Trophoblast cell (in vitro differentiated cells and primary cell): ENCODE results near the gene PGA3.
"Not testable (repeated sequence)": the region's sequence is repeated elsewhere in the genome, so short reads cannot be mapped to it uniquely, and the experiment has no call there.

Source experiments
- DNase-seq, 2 donors: peaks; one replicate each; pipeline ENCODE4 v3.0.0-alpha.2; 2016
- H2AFZ ChIP-seq: 2 replicates; pipeline ENCODE4 v1.6.1; 2013; ENCODE audit warnings: low read length, moderate library complexity, mild to moderate bottlenecking; ENCODE audit not compliant: insufficient read depth, poor library complexity
- H2AK5ac ChIP-seq: 2 replicates; pipeline ENCODE4 v1.6.1; 2013; ENCODE audit warnings: mild to moderate bottlenecking, low read length
- H2BK120ac ChIP-seq: 2 replicates; pipeline ENCODE4 v1.6.1; 2013; ENCODE audit warnings: low read length, mild to moderate bottlenecking, moderate library complexity; ENCODE audit not compliant: insufficient read depth, poor library complexity
- H2BK12ac ChIP-seq: 2 replicates; pipeline ENCODE4 v1.6.1; 2013; ENCODE audit warnings: mild to moderate bottlenecking, low read length, moderate library complexity
- H2BK5ac ChIP-seq: 2 replicates; pipeline ENCODE4 v1.6.1; 2013; ENCODE audit warnings: low read length, low read depth, moderate library complexity, mild to moderate bottlenecking; ENCODE audit not compliant: poor library complexity
- H3K14ac ChIP-seq: 2 replicates; pipeline ENCODE4 v1.6.1; 2013; ENCODE audit warnings: mild to moderate bottlenecking, low read length
- H3K18ac ChIP-seq: 2 replicates; pipeline ENCODE4 v1.6.1; 2013; ENCODE audit warnings: mild to moderate bottlenecking, low read length
- H3K23ac ChIP-seq: 2 replicates; pipeline ENCODE4 v1.6.1; 2013; ENCODE audit warnings: low read length
- H3K27ac ChIP-seq: 2 replicates; pipeline ENCODE4 v1.5.1; 2013; ENCODE audit warnings: low read depth, mild to moderate bottlenecking, inconsistent platforms, low read length, moderate library complexity
- H3K27me3 ChIP-seq: 2 replicates; pipeline ENCODE4 v1.6.1; 2013; ENCODE audit warnings: inconsistent platforms, mild to moderate bottlenecking, low read length, moderate library complexity; ENCODE audit not compliant: insufficient read depth
- H3K36me3 ChIP-seq, 2 experiments: 1 replicate in 1 of 2; 2 replicates in 1 of 2; pipeline ENCODE4 v1.6.1; 2013; ENCODE audit warnings: low read length in 2 of 2, mild to moderate bottlenecking in 2 of 2, moderate library complexity in 1 of 2; ENCODE audit not compliant: insufficient read depth in 2 of 2, control insufficient read depth in 1 of 2
- H3K4ac ChIP-seq: 2 replicates; pipeline ENCODE4 v1.6.1; 2013; ENCODE audit warnings: low read depth, mild to moderate bottlenecking, low read length, moderate library complexity
- H3K4me1 ChIP-seq, 2 experiments: 1 replicate in 1 of 2; 2 replicates in 1 of 2; pipeline ENCODE4 v1.6.1; 2013; ENCODE audit warnings: low read length in 2 of 2, mild to moderate bottlenecking in 2 of 2, moderate library complexity in 1 of 2; ENCODE audit not compliant: insufficient read depth in 2 of 2, control insufficient read depth in 1 of 2
- H3K4me2 ChIP-seq: 2 replicates; pipeline ENCODE4 v1.6.1; 2013; ENCODE audit warnings: inconsistent platforms, mild to moderate bottlenecking, low read length, moderate library complexity
- H3K4me3 ChIP-seq: 2 replicates; pipeline ENCODE4 v1.5.1; 2013; ENCODE audit warnings: mild to moderate bottlenecking, low read depth, low read length, inconsistent platforms
- H3K79me1 ChIP-seq: one replicate; pipeline ENCODE4 v1.6.1; 2013; ENCODE audit warnings: low read length
- H3K79me2 ChIP-seq: 2 replicates; pipeline ENCODE4 v1.6.1; 2013; ENCODE audit warnings: low read length, mild to moderate bottlenecking; ENCODE audit not compliant: control insufficient read depth, insufficient read depth, poor library complexity
- H3K9ac ChIP-seq: 2 replicates; pipeline ENCODE4 v1.6.1; 2013; ENCODE audit warnings: mild to moderate bottlenecking, low read length
- H3K9me3 ChIP-seq: 2 replicates; pipeline ENCODE4 v1.6.1; 2013; ENCODE audit warnings: low read depth, mild to moderate bottlenecking, control low read depth, inconsistent platforms, low read length; ENCODE audit not compliant: insufficient read depth
- H4K12ac ChIP-seq: 2 replicates; pipeline ENCODE4 v1.6.1; 2013; ENCODE audit warnings: low read depth, mild to moderate bottlenecking, low read length, moderate library complexity
- H4K8ac ChIP-seq: 2 replicates; pipeline ENCODE4 v1.6.1; 2013; ENCODE audit warnings: low read depth, mild to moderate bottlenecking, low read length, moderate library complexity
- H4K91ac ChIP-seq: one replicate; pipeline ENCODE4 v1.6.1; 2013; ENCODE audit warnings: low read depth, mild to moderate bottlenecking, low read length, moderate library complexity
- WGBS: extraction: QIAGEN DNeasy Blood & Tissue Kit; methylation state at CpG from one replicate; pipeline ENCODE4 v1.1.7; 2013; ENCODE audit warnings: missing lambda C conversion rate; ENCODE audit not compliant: insufficient read length, insufficient coverage; ENCODE audit errors: extremely low coverage; 5-methylcytosine and 5-hydroxymethylcytosine counted together

Gene PGA3

DNA sequence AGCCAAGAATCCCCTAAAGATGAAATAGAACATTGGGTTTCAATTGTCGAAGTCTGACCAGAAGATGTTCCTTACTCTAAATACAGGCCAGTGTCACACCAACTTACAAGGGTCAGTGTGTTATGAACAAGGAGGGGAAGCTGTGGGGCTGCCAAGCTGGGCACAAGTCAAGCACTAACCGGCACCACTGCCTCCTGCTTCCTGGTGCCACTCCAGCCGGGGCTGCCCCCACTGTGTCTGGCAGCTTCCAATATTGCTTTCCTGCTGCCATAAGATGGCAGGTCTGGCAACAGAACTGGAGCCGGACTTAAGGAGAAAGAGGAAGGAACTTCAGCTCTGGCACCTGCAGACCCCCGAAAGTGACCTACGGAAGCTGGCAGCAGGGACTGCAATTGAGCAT, 28.4 kb upstream of the PGA3 start:
- no peak overlapping the region for H3K4me2 ChIP-seq
- H3K79me2 ChIP-seq: no peaks in the 10 kb centered on the region
- H3K14ac ChIP-seq: no peak overlapping the region
- no peak overlapping the region for H3K4ac ChIP-seq
- peaks cover 2% of the 10 kb centered on the region for H3K9me3 ChIP-seq
- no peak overlapping the region for H2BK120ac ChIP-seq
- H4K8ac ChIP-seq: no peak overlapping the region
- no peak overlapping the region for H3K9ac ChIP-seq
- no peak for DNase-seq
- no peak overlapping the region for H3K23ac ChIP-seq
- H3K36me3 ChIP-seq: no peaks in the 10 kb centered on the region
- H2BK12ac ChIP-seq: no peak overlapping the region
- no peak overlapping the region for H3K4me3 ChIP-seq
- no peak overlapping the region for H3K27ac ChIP-seq
- H4K91ac ChIP-seq: no peak overlapping the region
- no peaks in the 10 kb centered on the region for H3K79me1 ChIP-seq
- H2AFZ ChIP-seq: no peak overlapping the region
- no peaks in the 10 kb centered on the region for H3K4me1 ChIP-seq
- no peak overlapping the region for H3K18ac ChIP-seq
- no CpG with 5 or more reads among the region's 6 CpGs for WGBS
- no peak overlapping the region for H4K12ac ChIP-seq
- no peaks in the 10 kb centered on the region for H3K27me3 ChIP-seq
- H2AK5ac ChIP-seq: no peak overlapping the region
- H2BK5ac ChIP-seq: no peak overlapping the region

DNA sequence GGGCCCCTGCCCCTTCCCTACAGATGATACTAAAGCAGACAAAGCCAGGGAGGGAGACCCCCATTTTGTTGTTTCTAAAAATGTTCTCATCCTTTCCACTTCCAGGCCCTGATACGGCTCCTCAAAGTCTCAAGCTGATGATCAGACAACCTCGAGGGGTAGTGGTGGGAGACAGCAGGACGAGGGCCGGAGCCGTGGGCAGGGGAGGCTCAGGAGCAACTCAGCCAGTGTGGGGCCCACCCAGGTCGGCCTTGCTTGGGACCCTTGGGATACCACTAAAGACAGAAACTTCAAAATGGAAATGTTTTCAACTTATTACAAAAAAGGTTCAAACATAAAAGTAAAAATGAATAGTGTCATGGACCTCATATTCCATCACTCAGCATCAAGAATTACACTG, 26.9 kb upstream of the PGA3 start:
- no peak overlapping the region for H4K8ac ChIP-seq
- H2AK5ac ChIP-seq: no peak overlapping the region
- H3K27me3 ChIP-seq: no peaks in the 10 kb centered on the region
- peaks cover 2% of the 10 kb centered on the region for H3K9me3 ChIP-seq
- H2BK120ac ChIP-seq: no peak overlapping the region
- H2BK12ac ChIP-seq: no peak overlapping the region
- H3K4me1 ChIP-seq: no peaks in the 10 kb centered on the region
- no peak overlapping the region for H3K23ac ChIP-seq
- no CpG with 5 or more reads among the region's 6 CpGs for WGBS
- H3K4me3 ChIP-seq: no peak overlapping the region
- no peaks in the 10 kb centered on the region for H3K79me1 ChIP-seq
- no peak for DNase-seq
- no peak overlapping the region for H3K27ac ChIP-seq
- no peak overlapping the region for H3K4me2 ChIP-seq
- H3K36me3 ChIP-seq: no peaks in the 10 kb centered on the region
- no peak overlapping the region for H4K12ac ChIP-seq
- no peak overlapping the region for H3K9ac ChIP-seq
- H3K14ac ChIP-seq: no peak overlapping the region
- H2AFZ ChIP-seq: no peak overlapping the region
- no peak overlapping the region for H2BK5ac ChIP-seq
- no peak overlapping the region for H4K91ac ChIP-seq
- H3K79me2 ChIP-seq: no peaks in the 10 kb centered on the region
- H3K4ac ChIP-seq: no peak overlapping the region
- H3K18ac ChIP-seq: no peak overlapping the region

DNA sequence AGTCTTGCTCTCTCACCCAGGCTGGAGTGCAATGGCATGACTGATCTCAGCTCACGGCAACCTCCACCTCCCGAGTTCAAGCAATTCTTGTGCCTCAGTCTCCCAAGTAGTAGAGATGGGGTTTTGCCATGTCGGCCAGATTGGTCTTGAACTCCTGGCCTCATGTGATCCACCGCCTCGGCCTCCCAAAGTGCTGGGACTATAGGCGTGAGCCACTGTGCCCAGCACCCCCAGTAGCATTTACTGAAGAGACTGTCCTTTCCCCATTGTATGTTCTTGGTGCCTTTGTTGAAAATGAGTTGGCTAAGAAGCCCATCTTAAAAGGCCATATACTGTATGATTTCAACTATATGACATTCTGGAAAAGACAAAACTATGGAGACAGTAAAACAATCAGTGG, 23.1 kb upstream of the PGA3 start:
- not testable (repeated sequence) for H3K4me2 ChIP-seq

DNA sequence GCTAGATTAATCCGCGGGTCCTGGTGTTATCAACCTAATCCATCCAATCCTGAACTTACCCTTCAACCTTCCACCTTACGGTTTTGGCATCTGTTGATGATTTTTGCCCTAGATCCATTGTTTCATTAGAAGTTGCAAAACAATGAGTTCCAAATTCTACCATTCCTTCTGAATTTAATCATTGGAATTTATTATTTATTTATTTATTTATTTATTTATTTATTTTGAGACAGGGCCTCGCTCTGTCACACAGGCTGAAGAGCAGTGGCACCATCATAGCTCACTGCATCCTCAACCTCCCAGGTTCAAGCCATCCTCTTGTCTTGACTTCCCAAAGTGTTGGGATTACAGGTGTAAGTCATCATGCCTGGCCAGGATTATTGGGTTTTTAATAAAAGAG, 21.8 kb upstream of the PGA3 start:
- no peaks in the 10 kb centered on the region for H3K4me1 ChIP-seq
- H2AFZ ChIP-seq: no peak overlapping the region
- no peaks in the 10 kb centered on the region for H3K36me3 ChIP-seq
- no peak overlapping the region for H2AK5ac ChIP-seq
- H2BK120ac ChIP-seq: no peak overlapping the region
- no CpG with 5 or more reads among the region's 4 CpGs for WGBS
- H4K8ac ChIP-seq: no peak overlapping the region
- no peak overlapping the region for H3K4ac ChIP-seq
- H2BK12ac ChIP-seq: no peak overlapping the region
- no peak overlapping the region for H4K91ac ChIP-seq
- no peak overlapping the region for H3K14ac ChIP-seq
- H3K18ac ChIP-seq: no peak overlapping the region
- no peaks in the 10 kb centered on the region for H3K79me1 ChIP-seq
- no peak overlapping the region for H3K4me3 ChIP-seq
- H3K9ac ChIP-seq: no peak overlapping the region
- no peak overlapping the region for H3K23ac ChIP-seq
- no peaks in the 10 kb centered on the region for H3K27me3 ChIP-seq
- no peak for DNase-seq
- no peaks in the 10 kb centered on the region for H3K79me2 ChIP-seq
- no peak overlapping the region for H2BK5ac ChIP-seq
- H3K4me2 ChIP-seq: no peak overlapping the region
- H3K27ac ChIP-seq: no peak overlapping the region
- no peaks in the 10 kb centered on the region for H3K9me3 ChIP-seq
- H4K12ac ChIP-seq: no peak overlapping the region

More for the DNA sequence above, 23.1 kb upstream of the PGA3 start:
- H3K23ac ChIP-seq, H2AFZ ChIP-seq, H4K12ac ChIP-seq, H3K18ac ChIP-seq, H3K27me3 ChIP-seq, H3K9ac ChIP-seq, H3K4me3 ChIP-seq, H3K4ac ChIP-seq, H3K36me3 ChIP-seq, H3K79me2 ChIP-seq, H3K14ac ChIP-seq, H2BK5ac ChIP-seq, H2AK5ac ChIP-seq, DNase-seq, H3K79me1 ChIP-seq, H3K27ac ChIP-seq, H3K4me1 ChIP-seq, H3K9me3 ChIP-seq, H4K8ac ChIP-seq, H2BK120ac ChIP-seq, H4K91ac ChIP-seq, H2BK12ac ChIP-seq: not testable (repeated sequence)
- WGBS: no CpG with 5 or more reads among the region's 6 CpGs
